HG03039 (cell line): ENCODE data around the gene WBP2.

ENCODE experiments used
- ATAC-seq: cut with Tn5 transposase; IDR thresholded peaks from one replicate; pipeline ENCODE4 v1.9.1; 2021; ENCODE audit warnings: mild to moderate bottlenecking, moderate library complexity; ENCODE audit not compliant: unreplicated experiment

WBP2 gene

GRCh38 chr17:75829747-75830146 lies 25.4 kb downstream of the WBP2 start:
- no peak for ATAC-seq

GRCh38 chr17:75828741-75829140 lies 26.4 kb downstream of the WBP2 start:
- no peak for ATAC-seq

- no peak for ATAC-seq
Observed at GRCh38 chr17:75828076-75828400, 27.1 kb downstream of the WBP2 start.

- no peak for ATAC-seq
Observed at GRCh38 chr17:75827308-75828075, 27.6 kb downstream of the WBP2 start.

GRCh38 chr17:75826561-75827307 lies 28.4 kb downstream of the WBP2 start:
- ATAC-seq, result no peak

- no peak for ATAC-seq
Observed at GRCh38 chr17:75825748-75826370, 29.3 kb downstream of the WBP2 start.

- ATAC-seq, result no peak
Observed at GRCh38 chr17:75825149-75825552, 30.0 kb downstream of the WBP2 start.

- ATAC-seq, result no peak
Observed at GRCh38 chr17:75824666-75825065, 30.5 kb downstream of the WBP2 start.

- no peak for ATAC-seq
Observed at GRCh38 chr17:75824050-75824552, 31.0 kb downstream of the WBP2 start.

GRCh38 chr17:75823257-75824041 lies 31.7 kb downstream of the WBP2 start:
- ATAC-seq, result no peak

- no peak for ATAC-seq
Observed at GRCh38 chr17:75822800-75823166, 32.4 kb downstream of the WBP2 start.

- no peak for ATAC-seq
Observed at GRCh38 chr17:75822119-75822799, 32.9 kb downstream of the WBP2 start.

- ATAC-seq, result no peak
Observed at GRCh38 chr17:75821552-75821951, 33.6 kb downstream of the WBP2 start.

- no peak for ATAC-seq
Observed at GRCh38 chr17:75820094-75821080, 34.7 kb downstream of the WBP2 start.

GRCh38 chr17:75819678-75820077 lies 35.5 kb downstream of the WBP2 start:
- ATAC-seq, result no peak

- no peak for ATAC-seq
Observed at GRCh38 chr17:75819116-75819515, 36.0 kb downstream of the WBP2 start.

GRCh38 chr17:75818326-75818885 lies 36.7 kb downstream of the WBP2 start:
- no peak for ATAC-seq

- ATAC-seq, result no peak
Observed at GRCh38 chr17:75817571-75817970, 37.6 kb downstream of the WBP2 start.

GRCh38 chr17:75816693-75817092 lies 38.4 kb downstream of the WBP2 start:
- ATAC-seq, result no peak
